Neural cell (in vitro differentiated cells): Measurements from ENCODE around the gene CRB3. TPM values are rescaled to one million over a fixed set of nuclear protein-coding genes. Genes with fewer than 3 reads are reported as not detected.

Experiments
- H2AFZ ChIP-seq: fragments of 200-600, 300-800 bp; sonication (generic), shearing (Covaris generic); 2 replicates; pipeline ENCODE4 v1.6.0; 2014; ENCODE audit warnings: low read depth, mild to moderate bottlenecking, antibody characterized with exemption, low read length, moderate library complexity
- H3F3A ChIP-seq: fragments of 200-600 bp; shearing (Covaris generic); 2 replicates; pipeline ENCODE4 v1.6.1; 2016; ENCODE audit warnings: mild to moderate bottlenecking, moderate library complexity, mixed read lengths, antibody characterized with exemption, low read length; ENCODE audit not compliant: insufficient read depth, poor library complexity, severe bottlenecking
- H3K27ac ChIP-seq: fragments of 200-600, 300-800 bp; sonication (generic), shearing (Covaris generic); 2 replicates; pipeline ENCODE4 v1.5.1; 2014; ENCODE audit warnings: mild to moderate bottlenecking, low read length, moderate library complexity
- H3K27me3 ChIP-seq: fragments of 300-800, 200-600 bp; sonication (generic), shearing (Covaris generic); 2 replicates; pipeline ENCODE4 v1.6.0; 2014; ENCODE audit warnings: mild to moderate bottlenecking, low read depth, low read length, moderate library complexity; ENCODE audit not compliant: insufficient read depth
- H3K36me3 ChIP-seq: fragments of 300-800, 200-600 bp; sonication (generic), shearing (Covaris generic); 2 replicates; pipeline ENCODE4 v1.5.1; 2014; ENCODE audit warnings: mild to moderate bottlenecking, antibody characterized with exemption, low read length, moderate library complexity; ENCODE audit not compliant: insufficient read depth
- H3K4me2 ChIP-seq: fragments of 300-800, 200-600 bp; sonication (generic), shearing (Covaris generic); 2 replicates; pipeline ENCODE4 v1.6.0; 2014; ENCODE audit warnings: mild to moderate bottlenecking, low read length
- H3K4me3 ChIP-seq: fragments of 300-800, 200-600 bp; sonication (generic), shearing (Covaris generic); 2 replicates; pipeline ENCODE4 v1.5.1; 2014; ENCODE audit warnings: mild to moderate bottlenecking, low read length, moderate library complexity
- H3K79me2 ChIP-seq: fragments of 200-600 bp; shearing (Covaris generic); replicated peaks from 2 replicates; pipeline ENCODE4 v1.6.0; 2014; ENCODE audit warnings: mild to moderate bottlenecking, low read length, moderate library complexity; ENCODE audit not compliant: insufficient read depth
- H3K9ac ChIP-seq: fragments of 300-800, 200-600 bp; sonication (generic), shearing (Covaris generic); 2 replicates; pipeline ENCODE4 v1.6.1; 2016; ENCODE audit warnings: mild to moderate bottlenecking, low read length, mixed read lengths
- H3K9me2 ChIP-seq: fragments of 200-600 bp; shearing (Covaris generic); 2 replicates; pipeline ENCODE4 v1.6.1; 2016; ENCODE audit warnings: mild to moderate bottlenecking, low read length, mixed read lengths; ENCODE audit not compliant: insufficient read depth
- H3K9me3 ChIP-seq: fragments of 200-600, 300-800 bp; sonication (generic), shearing (Covaris generic); 2 replicates; pipeline ENCODE4 v1.6.1; 2016; ENCODE audit warnings: mild to moderate bottlenecking, mixed run types, low read length, moderate library complexity, mixed read lengths
- H4K20me1 ChIP-seq: fragments of 200-600 bp; shearing (Covaris generic); 2 replicates; pipeline ENCODE4 v1.6.1; 2016; ENCODE audit warnings: mild to moderate bottlenecking, mixed run types; ENCODE audit not compliant: insufficient read depth
- EP300 ChIP-seq: fragments of 450-650 bp; conservative IDR thresholded peaks from 2 replicates; pipeline ENCODE4 v1.6.1; 2014; ENCODE audit warnings: antibody characterized with exemption, mild to moderate bottlenecking, moderate library complexity; ENCODE audit not compliant: poor library complexity, severe bottlenecking
- EZH2 ChIP-seq: fragments of 200-600, 300-800 bp; shearing (Covaris generic), sonication (generic); IDR thresholded peaks from 2 replicates; pipeline ENCODE4 v1.6.1; 2014; ENCODE audit warnings: antibody characterized with exemption, low read length, borderline replicate concordance, mild to moderate bottlenecking; ENCODE audit not compliant: insufficient read depth, poor library complexity, severe bottlenecking
- MXI1 ChIP-seq: fragments of 450-650 bp; conservative IDR thresholded peaks from 2 replicates; pipeline ENCODE4 v1.6.1; 2014; ENCODE audit warnings: antibody characterized with exemption, mild to moderate bottlenecking; ENCODE audit not compliant: poor library complexity, severe bottlenecking
- POLR2AphosphoS5 ChIP-seq: IDR thresholded peaks from 2 replicates; pipeline ENCODE4 v1.6.1; 2012
- RAD21 ChIP-seq: fragments of 450-650 bp; conservative IDR thresholded peaks from 2 replicates; pipeline ENCODE4 v1.6.1; 2014; ENCODE audit warnings: antibody characterized with exemption, mild to moderate bottlenecking, moderate library complexity
- SMC3 ChIP-seq: fragments of 450-650 bp; conservative IDR thresholded peaks from 2 replicates; pipeline ENCODE4 v1.6.1; 2014; ENCODE audit warnings: antibody characterized with exemption, mild to moderate bottlenecking, moderate library complexity; ENCODE audit not compliant: poor library complexity
- TAF1 ChIP-seq: IDR thresholded peaks from 2 replicates; pipeline ENCODE4 v1.6.1; 2012; ENCODE audit warnings: low read depth
- polyA plus RNA-seq: library from polyadenylated mRNA; depleted of rRNA; stranded (reverse); fragments of >200 nt; gene quantifications from 2 replicates; pipeline ENCODE4 v1.2.3, GENCODE V29; 2014
- TF ChIP-seq, protein P1 (sequence below): fragments of 450-650 bp; IDR thresholded peaks from 2 replicates; pipeline ENCODE4 v1.5.1; 2014; ENCODE audit warnings: antibody characterized with exemption, mild to moderate bottlenecking, moderate library complexity; ENCODE audit not compliant: poor library complexity, severe bottlenecking
- TF ChIP-seq, protein P2 (sequence below): IDR thresholded peaks from 2 replicates; pipeline ENCODE4 v1.6.1; 2012; ENCODE audit warnings: borderline replicate concordance

The CRB3 gene
- polyA plus RNA-seq, 1 donor from 2014 or later, result 0.43 TPM

DNA sequence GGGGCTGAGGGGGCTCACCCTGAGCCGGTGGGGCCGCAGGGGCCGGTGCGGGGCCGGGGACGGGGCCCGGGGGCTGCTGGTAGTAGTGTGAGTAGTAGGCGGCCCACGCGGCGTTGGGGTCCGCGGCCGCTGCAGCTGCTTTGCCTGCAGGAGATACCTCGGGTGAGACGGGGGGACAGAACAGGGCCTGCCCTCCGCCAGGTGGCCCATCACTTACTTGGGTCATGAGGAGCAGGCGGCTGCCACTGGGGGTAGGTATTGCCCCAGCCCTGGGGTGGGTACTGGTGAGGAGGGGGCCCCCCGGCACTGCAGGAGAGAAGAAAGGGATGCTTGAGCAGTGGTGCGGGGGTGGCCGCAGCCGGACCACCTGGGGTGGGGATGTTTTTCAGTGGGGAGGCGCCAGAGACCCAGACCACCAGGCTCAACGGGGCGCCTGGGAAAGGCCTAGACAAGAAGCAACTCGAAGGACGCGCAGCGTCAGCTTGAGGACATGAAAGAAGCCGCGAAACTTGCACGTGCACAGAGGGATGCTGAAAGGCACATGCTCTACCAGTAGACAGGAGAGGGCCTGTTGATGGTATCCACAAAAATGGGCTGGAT, 48.4 kb upstream of the CRB3 start:
- Histone ChIP-seq H3K9me2 (no peaks in the 10 kb centered on the region), H3K79me2 (peaks cover 4% of the 10 kb centered on the region), H3K4me3 (no peak overlapping the region), H3F3A (no peaks in the 10 kb centered on the region), H3K36me3 (no peaks in the 10 kb centered on the region), H3K4me2 (no peak overlapping the region), H3K27ac (no peak overlapping the region), H4K20me1 (peaks cover 8% of the 10 kb centered on the region), H3K9me3 (no peaks in the 10 kb centered on the region), H3K9ac (no peak overlapping the region), H2AFZ (no peak overlapping the region), H3K27me3 (no peaks in the 10 kb centered on the region)
- TF ChIP-seq SMC3 (no peak), EZH2 (no peak), TAF1 (no peak), RAD21 (no peak), POLR2AphosphoS5 (no peak), MXI1 (no peak), EP300 (no peak)
- TF ChIP-seq, protein P1, sequence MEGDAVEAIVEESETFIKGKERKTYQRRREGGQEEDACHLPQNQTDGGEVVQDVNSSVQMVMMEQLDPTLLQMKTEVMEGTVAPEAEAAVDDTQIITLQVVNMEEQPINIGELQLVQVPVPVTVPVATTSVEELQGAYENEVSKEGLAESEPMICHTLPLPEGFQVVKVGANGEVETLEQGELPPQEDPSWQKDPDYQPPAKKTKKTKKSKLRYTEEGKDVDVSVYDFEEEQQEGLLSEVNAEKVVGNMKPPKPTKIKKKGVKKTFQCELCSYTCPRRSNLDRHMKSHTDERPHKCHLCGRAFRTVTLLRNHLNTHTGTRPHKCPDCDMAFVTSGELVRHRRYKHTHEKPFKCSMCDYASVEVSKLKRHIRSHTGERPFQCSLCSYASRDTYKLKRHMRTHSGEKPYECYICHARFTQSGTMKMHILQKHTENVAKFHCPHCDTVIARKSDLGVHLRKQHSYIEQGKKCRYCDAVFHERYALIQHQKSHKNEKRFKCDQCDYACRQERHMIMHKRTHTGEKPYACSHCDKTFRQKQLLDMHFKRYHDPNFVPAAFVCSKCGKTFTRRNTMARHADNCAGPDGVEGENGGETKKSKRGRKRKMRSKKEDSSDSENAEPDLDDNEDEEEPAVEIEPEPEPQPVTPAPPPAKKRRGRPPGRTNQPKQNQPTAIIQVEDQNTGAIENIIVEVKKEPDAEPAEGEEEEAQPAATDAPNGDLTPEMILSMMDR, result no peak
- TF ChIP-seq, protein P2, sequence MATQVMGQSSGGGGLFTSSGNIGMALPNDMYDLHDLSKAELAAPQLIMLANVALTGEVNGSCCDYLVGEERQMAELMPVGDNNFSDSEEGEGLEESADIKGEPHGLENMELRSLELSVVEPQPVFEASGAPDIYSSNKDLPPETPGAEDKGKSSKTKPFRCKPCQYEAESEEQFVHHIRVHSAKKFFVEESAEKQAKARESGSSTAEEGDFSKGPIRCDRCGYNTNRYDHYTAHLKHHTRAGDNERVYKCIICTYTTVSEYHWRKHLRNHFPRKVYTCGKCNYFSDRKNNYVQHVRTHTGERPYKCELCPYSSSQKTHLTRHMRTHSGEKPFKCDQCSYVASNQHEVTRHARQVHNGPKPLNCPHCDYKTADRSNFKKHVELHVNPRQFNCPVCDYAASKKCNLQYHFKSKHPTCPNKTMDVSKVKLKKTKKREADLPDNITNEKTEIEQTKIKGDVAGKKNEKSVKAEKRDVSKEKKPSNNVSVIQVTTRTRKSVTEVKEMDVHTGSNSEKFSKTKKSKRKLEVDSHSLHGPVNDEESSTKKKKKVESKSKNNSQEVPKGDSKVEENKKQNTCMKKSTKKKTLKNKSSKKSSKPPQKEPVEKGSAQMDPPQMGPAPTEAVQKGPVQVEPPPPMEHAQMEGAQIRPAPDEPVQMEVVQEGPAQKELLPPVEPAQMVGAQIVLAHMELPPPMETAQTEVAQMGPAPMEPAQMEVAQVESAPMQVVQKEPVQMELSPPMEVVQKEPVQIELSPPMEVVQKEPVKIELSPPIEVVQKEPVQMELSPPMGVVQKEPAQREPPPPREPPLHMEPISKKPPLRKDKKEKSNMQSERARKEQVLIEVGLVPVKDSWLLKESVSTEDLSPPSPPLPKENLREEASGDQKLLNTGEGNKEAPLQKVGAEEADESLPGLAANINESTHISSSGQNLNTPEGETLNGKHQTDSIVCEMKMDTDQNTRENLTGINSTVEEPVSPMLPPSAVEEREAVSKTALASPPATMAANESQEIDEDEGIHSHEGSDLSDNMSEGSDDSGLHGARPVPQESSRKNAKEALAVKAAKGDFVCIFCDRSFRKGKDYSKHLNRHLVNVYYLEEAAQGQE, result no peak

DNA sequence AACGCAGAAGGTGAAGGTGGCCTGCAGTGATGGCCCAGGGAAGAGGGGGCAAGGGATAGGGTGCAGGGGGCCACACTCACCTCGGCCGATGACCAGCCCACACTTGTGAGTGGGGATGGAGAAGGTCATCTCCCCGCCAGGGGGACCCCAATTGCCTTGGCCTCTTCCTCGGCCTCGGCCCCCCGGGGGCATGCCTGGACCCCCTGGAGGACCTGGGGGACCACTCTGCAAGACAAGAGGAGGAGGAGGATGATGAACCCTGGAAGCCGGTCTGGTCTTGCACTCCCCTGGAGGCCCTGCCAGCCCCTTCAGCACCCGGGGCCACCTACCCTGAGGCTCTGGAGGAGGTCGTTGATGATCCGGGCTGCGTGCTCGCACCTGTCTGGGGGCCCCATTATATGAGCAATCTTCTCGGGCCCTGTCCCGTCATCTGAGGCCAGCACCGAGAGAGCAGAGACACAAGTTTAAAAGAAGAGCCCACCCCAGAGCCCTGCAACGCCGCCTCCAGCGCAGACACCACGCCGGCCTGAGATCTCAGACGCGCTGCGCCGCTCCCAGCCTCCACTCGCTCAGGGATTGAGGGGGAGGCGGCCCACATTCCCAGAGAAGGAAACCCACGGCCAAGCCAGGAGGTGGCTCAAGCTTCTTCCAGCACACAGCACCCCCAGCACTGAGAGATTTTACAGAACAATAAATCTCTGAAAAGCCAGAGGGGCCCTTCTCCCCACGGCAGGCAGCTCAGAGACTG, 47.2 kb upstream of the CRB3 start:
- no peaks in the 10 kb centered on the region for H3F3A ChIP-seq
- H3K9me2 ChIP-seq, result no peaks in the 10 kb centered on the region
- no peak overlapping the region for H3K4me2 ChIP-seq
- no peaks in the 10 kb centered on the region for H3K36me3 ChIP-seq
- H3K4me3 ChIP-seq, result no peak overlapping the region
- peaks cover 16% of the 10 kb centered on the region for H3K79me2 ChIP-seq
- peaks cover 16% of the 10 kb centered on the region for H4K20me1 ChIP-seq
- H3K27ac ChIP-seq, result no peak overlapping the region
- no peak overlapping the region for H3K9ac ChIP-seq
- no peaks in the 10 kb centered on the region for H3K27me3 ChIP-seq
- TF ChIP-seq MXI1, result no peak
- H3K9me3 ChIP-seq, result no peaks in the 10 kb centered on the region
- H2AFZ ChIP-seq, result no peak overlapping the region
